EL (cell line): Measurements from ENCODE around the gene STRN.
A peak's percentile ranks its signal among the peaks of the same experiment; 100 is the strongest.
"Not testable (repeated sequence)": the region's sequence is repeated elsewhere in the genome, so short reads cannot be mapped to it uniquely, and the experiment has no call there.

ENCODE experiments used
- DNase-seq: peaks from one replicate; pipeline ENCODE4 v3.0.0-alpha.2; 2016

Gene STRN

GRCh38 chr2:36906277-36906676 lies 60.1 kb downstream of the STRN start:
- DNase-seq = no peak

- DNase-seq = no peak
Observed at GRCh38 chr2:36904636-36905035, 61.7 kb downstream of the STRN start.

- DNase-seq = no peak
Observed at GRCh38 chr2:36902385-36903120, 63.8 kb downstream of the STRN start.

- no peak for DNase-seq
Observed at GRCh38 chr2:36892805-36893204, 73.5 kb downstream of the STRN start.

GRCh38 chr2:36889795-36890194 lies 76.5 kb downstream of the STRN start:
- peak; percentile 92 for DNase-seq

GRCh38 chr2:36887095-36887494 lies 79.2 kb downstream of the STRN start:
- not testable (repeated sequence) for DNase-seq

- DNase-seq = peak; percentile 1
Observed at GRCh38 chr2:36886664-36887063, 79.7 kb downstream of the STRN start.

- DNase-seq = no peak
Observed at GRCh38 chr2:36885605-36886004, 80.7 kb downstream of the STRN start.

- DNase-seq = no peak
Observed at GRCh38 chr2:36882532-36882931, 83.8 kb downstream of the STRN start.

- no peak for DNase-seq
Observed at GRCh38 chr2:36881816-36882215, 84.5 kb downstream of the STRN start.

GRCh38 chr2:36878429-36878828 lies 87.9 kb downstream of the STRN start:
- DNase-seq = no peak

- no peak for DNase-seq
Observed at GRCh38 chr2:36871068-36871707, 95.1 kb downstream of the STRN start.

GRCh38 chr2:36869606-36870005 lies 96.7 kb downstream of the STRN start:
- DNase-seq = no peak

- DNase-seq = no peak
Observed at GRCh38 chr2:36861896-36862295, 104.4 kb downstream of the STRN start.

GRCh38 chr2:36859366-36859792 lies 107.0 kb downstream of the STRN start:
- DNase-seq = no peak

- DNase-seq = no peak
Observed at GRCh38 chr2:36858551-36859365, 107.6 kb downstream of the STRN start.

- no peak for DNase-seq
Observed at GRCh38 chr2:36857713-36858112, 108.6 kb downstream of the STRN start.

- no peak for DNase-seq
Observed at GRCh38 chr2:36855429-36855828, 110.9 kb downstream of the STRN start.

- no peak for DNase-seq
Observed at GRCh38 chr2:36854241-36854640, 112.1 kb downstream of the STRN start.

- no peak for DNase-seq
Observed at GRCh38 chr2:36849265-36849664, 117.1 kb downstream of the STRN start.

- DNase-seq = no peak
Observed at GRCh38 chr2:36843838-36844237, 122.5 kb downstream of the STRN start.

- DNase-seq = no peak
Observed at GRCh38 chr2:36839976-36840617, 126.2 kb downstream of the STRN start.
